ENCODE data around the gene HDDC2.

DNA sequence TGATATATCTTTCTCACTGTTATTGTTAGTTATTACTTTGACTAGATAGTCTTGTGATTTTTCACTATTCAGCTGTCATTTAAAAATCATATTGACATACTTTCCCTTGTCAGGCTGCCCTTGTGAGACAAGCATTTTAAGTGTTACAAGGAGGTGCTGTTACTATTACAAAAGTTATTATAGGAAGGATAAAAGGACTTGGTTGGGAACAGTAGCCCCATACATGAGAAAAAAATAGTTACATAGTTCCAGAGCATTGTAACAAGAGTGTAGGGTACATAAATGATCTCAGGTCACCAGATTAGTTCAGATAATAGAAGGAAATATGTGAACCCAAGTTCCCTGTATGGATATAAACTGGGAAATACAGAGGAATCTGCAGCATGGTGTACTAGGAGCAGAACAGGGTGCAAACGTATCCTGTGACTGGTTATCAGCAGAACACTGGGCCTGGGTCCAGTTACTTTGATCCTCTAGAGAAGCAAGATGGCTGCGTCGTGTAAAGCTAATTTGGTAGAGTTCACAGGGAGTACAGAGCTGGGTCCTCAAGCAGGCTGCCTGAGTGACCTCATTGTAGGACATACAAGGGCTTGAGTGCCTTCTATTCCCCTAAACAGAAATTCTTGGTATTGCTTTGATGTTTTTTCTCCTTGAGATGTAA is 38.5 kb upstream of the HDDC2 start:
- TF ChIP-seq EZH2 (IDR thresholded peaks at IDR 0.05; ENCODE audit: borderline replicate concordance): no peak
- TF ChIP-seq, protein P1, sequence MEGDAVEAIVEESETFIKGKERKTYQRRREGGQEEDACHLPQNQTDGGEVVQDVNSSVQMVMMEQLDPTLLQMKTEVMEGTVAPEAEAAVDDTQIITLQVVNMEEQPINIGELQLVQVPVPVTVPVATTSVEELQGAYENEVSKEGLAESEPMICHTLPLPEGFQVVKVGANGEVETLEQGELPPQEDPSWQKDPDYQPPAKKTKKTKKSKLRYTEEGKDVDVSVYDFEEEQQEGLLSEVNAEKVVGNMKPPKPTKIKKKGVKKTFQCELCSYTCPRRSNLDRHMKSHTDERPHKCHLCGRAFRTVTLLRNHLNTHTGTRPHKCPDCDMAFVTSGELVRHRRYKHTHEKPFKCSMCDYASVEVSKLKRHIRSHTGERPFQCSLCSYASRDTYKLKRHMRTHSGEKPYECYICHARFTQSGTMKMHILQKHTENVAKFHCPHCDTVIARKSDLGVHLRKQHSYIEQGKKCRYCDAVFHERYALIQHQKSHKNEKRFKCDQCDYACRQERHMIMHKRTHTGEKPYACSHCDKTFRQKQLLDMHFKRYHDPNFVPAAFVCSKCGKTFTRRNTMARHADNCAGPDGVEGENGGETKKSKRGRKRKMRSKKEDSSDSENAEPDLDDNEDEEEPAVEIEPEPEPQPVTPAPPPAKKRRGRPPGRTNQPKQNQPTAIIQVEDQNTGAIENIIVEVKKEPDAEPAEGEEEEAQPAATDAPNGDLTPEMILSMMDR (IDR thresholded peaks at IDR 0.05; ENCODE audit: poor library complexity): no peak
